Frontal cortex (tissue), 4 donors: ENCODE data around the gene TOR1B. TPM values are rescaled to one million over a fixed set of nuclear protein-coding genes. Genes with fewer than 3 reads are reported as not detected.
A peak's percentile ranks its signal among the peaks of the same experiment; 100 is the strongest.

Experiments
- DNase-seq, 2 donors: peaks; one replicate each; pipeline ENCODE4 v3.0.0; 2012; ENCODE audit warnings: low spot score in 2 of 2
- FAIRE-seq: peaks from 2 replicates; lab custom pipeline; 2012; peaks lifted over from hg19 to GRCh38; lab: Jason Lieb, UNC
- total RNA-seq: library from RNA; depleted of rRNA; stranded (reverse); fragments of >200 nt; gene quantifications from one replicate; pipeline ENCODE4 v1.2.3, GENCODE V29; 2014
- donor health status: control.
- donor health status: control.
- donor health status: control.

TOR1B gene
- total RNA-seq, 1 donor from 2014 or later: 38.3 TPM

- no peak for FAIRE-seq
- no peak for DNase-seq
Measured at GRCh38 chr9:129810788-129811187, 7.8 kb downstream of the TOR1B start.

GRCh38 chr9:129811967-129812363 is 9.0 kb downstream of the TOR1B start:
- no peak for DNase-seq
- FAIRE-seq: no peak

- FAIRE-seq (no peak), DNase-seq (no peak)
Measured at GRCh38 chr9:129812385-129812784, 9.4 kb downstream of the TOR1B start.

- DNase-seq (no peak), FAIRE-seq (no peak)
Measured at GRCh38 chr9:129813661-129814060, 10.7 kb downstream of the TOR1B start.

GRCh38 chr9:129814432-129815223 is 11.6 kb downstream of the TOR1B start:
- FAIRE-seq (no peak), DNase-seq (no peak)

- FAIRE-seq (no peak), DNase-seq (no peak)
Measured at GRCh38 chr9:129815278-129815677, 12.3 kb downstream of the TOR1B start.

- FAIRE-seq: no peak
- no peak for DNase-seq
Measured at GRCh38 chr9:129816501-129817435, 13.8 kb downstream of the TOR1B start.

- no peak for FAIRE-seq
- no peak for DNase-seq
Measured at GRCh38 chr9:129822898-129823541, 20.0 kb downstream of the TOR1B start.

GRCh38 chr9:129823542-129823934 is 20.6 kb downstream of the TOR1B start:
- DNase-seq (no peak), FAIRE-seq (no peak)

- FAIRE-seq (no peak), DNase-seq (peak; percentile 94 to 96)
Measured at GRCh38 chr9:129823935-129824601, 21.1 kb downstream of the TOR1B start, which contains the start of gene TOR1A. TOR1A (minus strand) TSS chr9:129824136; CDS start chr9:129824085, 51 bp downstream.

- FAIRE-seq: no peak
- no peak for DNase-seq
Measured at GRCh38 chr9:129826344-129826743, 23.4 kb downstream of the TOR1B start.

GRCh38 chr9:129826759-129827158 is 23.8 kb downstream of the TOR1B start:
- DNase-seq (no peak), FAIRE-seq (no peak)

- no peak for FAIRE-seq
Measured at GRCh38 chr9:129828051-129828450, 25.1 kb downstream of the TOR1B start.

GRCh38 chr9:129828969-129829368 is 26.0 kb downstream of the TOR1B start:
- FAIRE-seq (no peak), DNase-seq (no peak)

More at GRCh38 chr9:129828051-129828450, 25.1 kb downstream of the TOR1B start:
- DNase-seq: no peak

GRCh38 chr9:129832982-129833381 is 30.0 kb downstream of the TOR1B start:
- DNase-seq (no peak), FAIRE-seq (no peak)

- FAIRE-seq (no peak), DNase-seq (peak in 1 of 2 donors; percentile 14)
Measured at GRCh38 chr9:129834489-129835127, 31.6 kb downstream of the TOR1B start.

GRCh38 chr9:129835128-129835859 is 32.3 kb downstream of the TOR1B start, which contains the start of the genes C9orf78 and USP20:
C9orf78 (minus strand) TSS chr9:129835275; CDS start chr9:129835221, 54 bp downstream.
USP20 (plus strand) TSS chr9:129835458; CDS start chr9:129852556, 17,098 bp downstream.
- FAIRE-seq (no peak), DNase-seq (peak; percentile 99 to 100)

GRCh38 chr9:129835860-129836223 is 32.9 kb downstream of the TOR1B start:
- FAIRE-seq: no peak
- no peak for DNase-seq
